ENCODE data around the gene FBXL17. TPM values are rescaled to one million over a fixed set of nuclear protein-coding genes. Genes with fewer than 3 reads are reported as not detected.

Gene FBXL17
- total RNA-seq, 1 donor from 2014 or later: 12.7 TPM

GRCh38 chr5:107863125-107863524 is 518.8 kb downstream of the FBXL17 start:
- no peaks in the 10 kb centered on the region for H3K27me3 ChIP-seq (ENCODE audit: insufficient read depth, low read length)
- H3K4me3 ChIP-seq (ENCODE audit: insufficient read depth, low read depth, low read length): no peak overlapping the region
- no peaks in the 10 kb centered on the region for H3K79me2 ChIP-seq (ENCODE audit: insufficient read depth, low read length)
- Mint-ChIP-seq H3K27me3 (ENCODE audit: low read depth, unreplicated experiment) (no peaks in the 10 kb centered on the region), H3K4me1 (ENCODE audit: low read depth, unreplicated experiment) (peaks cover under 1% of the 10 kb centered on the region), H3K9me3 (ENCODE audit: unreplicated experiment) (peaks cover 1% of the 10 kb centered on the region), H3K27ac (ENCODE audit: unreplicated experiment) (no peak overlapping the region), H3K4me3 (ENCODE audit: unreplicated experiment) (no peak overlapping the region), H3K36me3 (ENCODE audit: low read depth, unreplicated experiment) (no peaks in the 10 kb centered on the region)
- FAIRE-seq (no peak), DNase-seq (ENCODE audit: low read depth) (no peak)
- H3K27ac ChIP-seq (ENCODE audit: low read depth, low read length): no peak overlapping the region
- no peak for TF ChIP-seq EZH2 (IDR thresholded peaks at IDR 0.05; ENCODE audit: insufficient read depth, low read length)
- TF ChIP-seq, protein P1, sequence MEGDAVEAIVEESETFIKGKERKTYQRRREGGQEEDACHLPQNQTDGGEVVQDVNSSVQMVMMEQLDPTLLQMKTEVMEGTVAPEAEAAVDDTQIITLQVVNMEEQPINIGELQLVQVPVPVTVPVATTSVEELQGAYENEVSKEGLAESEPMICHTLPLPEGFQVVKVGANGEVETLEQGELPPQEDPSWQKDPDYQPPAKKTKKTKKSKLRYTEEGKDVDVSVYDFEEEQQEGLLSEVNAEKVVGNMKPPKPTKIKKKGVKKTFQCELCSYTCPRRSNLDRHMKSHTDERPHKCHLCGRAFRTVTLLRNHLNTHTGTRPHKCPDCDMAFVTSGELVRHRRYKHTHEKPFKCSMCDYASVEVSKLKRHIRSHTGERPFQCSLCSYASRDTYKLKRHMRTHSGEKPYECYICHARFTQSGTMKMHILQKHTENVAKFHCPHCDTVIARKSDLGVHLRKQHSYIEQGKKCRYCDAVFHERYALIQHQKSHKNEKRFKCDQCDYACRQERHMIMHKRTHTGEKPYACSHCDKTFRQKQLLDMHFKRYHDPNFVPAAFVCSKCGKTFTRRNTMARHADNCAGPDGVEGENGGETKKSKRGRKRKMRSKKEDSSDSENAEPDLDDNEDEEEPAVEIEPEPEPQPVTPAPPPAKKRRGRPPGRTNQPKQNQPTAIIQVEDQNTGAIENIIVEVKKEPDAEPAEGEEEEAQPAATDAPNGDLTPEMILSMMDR (IDR thresholded peaks at IDR 0.05; ENCODE audit: insufficient read depth, low read depth, low read length): no peak
- no peak overlapping the region for H3K4me2 ChIP-seq (ENCODE audit: low read length)
- no peak overlapping the region for H2AFZ ChIP-seq (ENCODE audit: low read depth, low read length)
- no peaks in the 10 kb centered on the region for H3K9me3 ChIP-seq (ENCODE audit: insufficient read depth, low read depth, low read length)
- no peaks in the 10 kb centered on the region for H4K20me1 ChIP-seq (ENCODE audit: insufficient read depth, low read length)
- H3K36me3 ChIP-seq (ENCODE audit: insufficient read depth, low read length): no peaks in the 10 kb centered on the region
- H3K9ac ChIP-seq (ENCODE audit: low read length): no peak overlapping the region
- no peaks in the 10 kb centered on the region for H3K4me1 ChIP-seq (ENCODE audit: insufficient read depth, low read length)

DNA sequence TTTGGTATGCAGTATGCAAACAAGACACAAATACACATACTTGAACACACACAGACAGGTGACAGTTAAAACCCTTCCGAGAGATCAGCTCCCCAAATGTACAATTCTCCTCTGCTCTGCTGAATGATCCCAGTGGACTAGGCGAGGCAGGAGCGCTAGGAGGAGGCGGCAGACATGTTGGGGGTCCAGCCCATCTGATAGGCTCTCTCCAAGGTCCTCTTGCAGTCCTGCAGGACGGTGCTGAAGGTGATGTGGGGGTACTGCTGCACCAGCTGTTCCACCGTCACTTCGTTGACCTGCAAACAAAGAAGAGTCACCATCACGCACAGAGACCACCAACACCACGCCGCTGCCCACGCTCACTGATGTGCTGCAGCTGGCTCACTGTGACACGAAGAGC is 520.3 kb downstream of the FBXL17 start:
- Mint-ChIP-seq H3K9me3 (ENCODE audit: unreplicated experiment) (no peaks in the 10 kb centered on the region), H3K27me3 (ENCODE audit: low read depth, unreplicated experiment) (no peaks in the 10 kb centered on the region), H3K4me3 (ENCODE audit: unreplicated experiment) (no peak overlapping the region), H3K27ac (ENCODE audit: unreplicated experiment) (no peak overlapping the region), H3K36me3 (ENCODE audit: low read depth, unreplicated experiment) (no peaks in the 10 kb centered on the region), H3K4me1 (ENCODE audit: low read depth, unreplicated experiment) (no peaks in the 10 kb centered on the region)
- TF ChIP-seq EZH2 (IDR thresholded peaks at IDR 0.05; ENCODE audit: insufficient read depth, low read length): no peak
- TF ChIP-seq, protein P1 (IDR thresholded peaks at IDR 0.05; ENCODE audit: insufficient read depth, low read depth, low read length): no peak
- H3K36me3 ChIP-seq (ENCODE audit: insufficient read depth, low read length): no peaks in the 10 kb centered on the region
- H3K79me2 ChIP-seq (ENCODE audit: insufficient read depth, low read length): no peaks in the 10 kb centered on the region
- H4K20me1 ChIP-seq (ENCODE audit: insufficient read depth, low read length): no peaks in the 10 kb centered on the region
- no peak overlapping the region for H2AFZ ChIP-seq (ENCODE audit: low read depth, low read length)
- no peak overlapping the region for H3K4me2 ChIP-seq (ENCODE audit: low read length)
- H3K27me3 ChIP-seq (ENCODE audit: insufficient read depth, low read length): no peaks in the 10 kb centered on the region
- no peaks in the 10 kb centered on the region for H3K9me3 ChIP-seq (ENCODE audit: insufficient read depth, low read depth, low read length)
- H3K4me3 ChIP-seq (ENCODE audit: insufficient read depth, low read depth, low read length): no peak overlapping the region
- H3K4me1 ChIP-seq (ENCODE audit: insufficient read depth, low read length): no peaks in the 10 kb centered on the region
- H3K9ac ChIP-seq (ENCODE audit: low read length): no peak overlapping the region
- no peak for DNase-seq (ENCODE audit: low read depth)
- no peak overlapping the region for H3K27ac ChIP-seq (ENCODE audit: low read depth, low read length)
- no peak for FAIRE-seq

GRCh38 chr5:107860044-107860443 is 521.9 kb downstream of the FBXL17 start:
- Histone ChIP-seq H3K27ac (ENCODE audit: low read depth, low read length) (no peak overlapping the region), H3K9me3 (ENCODE audit: insufficient read depth, low read depth, low read length) (no peaks in the 10 kb centered on the region), H2AFZ (ENCODE audit: low read depth, low read length) (no peak overlapping the region), H4K20me1 (ENCODE audit: insufficient read depth, low read length) (no peaks in the 10 kb centered on the region), H3K79me2 (ENCODE audit: insufficient read depth, low read length) (no peaks in the 10 kb centered on the region), H3K9ac (ENCODE audit: low read length) (no peak overlapping the region), H3K36me3 (ENCODE audit: insufficient read depth, low read length) (no peaks in the 10 kb centered on the region), H3K4me2 (ENCODE audit: low read length) (no peak overlapping the region), H3K4me1 (ENCODE audit: insufficient read depth, low read length) (no peaks in the 10 kb centered on the region), H3K27me3 (ENCODE audit: insufficient read depth, low read length) (no peaks in the 10 kb centered on the region), H3K4me3 (ENCODE audit: insufficient read depth, low read depth, low read length) (no peak overlapping the region)
- Mint-ChIP-seq H3K4me3 (ENCODE audit: unreplicated experiment) (no peak overlapping the region), H3K9me3 (ENCODE audit: unreplicated experiment) (no peaks in the 10 kb centered on the region), H3K36me3 (ENCODE audit: low read depth, unreplicated experiment) (no peaks in the 10 kb centered on the region), H3K4me1 (ENCODE audit: low read depth, unreplicated experiment) (no peaks in the 10 kb centered on the region), H3K27me3 (ENCODE audit: low read depth, unreplicated experiment) (no peaks in the 10 kb centered on the region), H3K27ac (ENCODE audit: unreplicated experiment) (no peak overlapping the region)
- DNase-seq (ENCODE audit: low read depth): no peak
- FAIRE-seq: no peak
- no peak for TF ChIP-seq EZH2 (IDR thresholded peaks at IDR 0.05; ENCODE audit: insufficient read depth, low read length)
- TF ChIP-seq, protein P1 (IDR thresholded peaks at IDR 0.05; ENCODE audit: insufficient read depth, low read depth, low read length): no peak
